IPS-NIHi11 (cell line): Measurements from ENCODE around the gene CCDC91.

ENCODE experiments used
- DNase-seq: peaks from one replicate; pipeline ENCODE4 v3.0.0; 2012; ENCODE audit warnings: mixed read lengths, low spot score

Gene CCDC91, protein sequence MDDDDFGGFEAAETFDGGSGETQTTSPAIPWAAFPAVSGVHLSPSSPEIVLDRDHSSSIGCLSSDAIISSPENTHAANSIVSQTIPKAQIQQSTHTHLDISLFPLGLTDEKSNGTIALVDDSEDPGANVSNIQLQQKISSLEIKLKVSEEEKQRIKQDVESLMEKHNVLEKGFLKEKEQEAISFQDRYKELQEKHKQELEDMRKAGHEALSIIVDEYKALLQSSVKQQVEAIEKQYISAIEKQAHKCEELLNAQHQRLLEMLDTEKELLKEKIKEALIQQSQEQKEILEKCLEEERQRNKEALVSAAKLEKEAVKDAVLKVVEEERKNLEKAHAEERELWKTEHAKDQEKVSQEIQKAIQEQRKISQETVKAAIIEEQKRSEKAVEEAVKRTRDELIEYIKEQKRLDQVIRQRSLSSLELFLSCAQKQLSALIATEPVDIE

DNA sequence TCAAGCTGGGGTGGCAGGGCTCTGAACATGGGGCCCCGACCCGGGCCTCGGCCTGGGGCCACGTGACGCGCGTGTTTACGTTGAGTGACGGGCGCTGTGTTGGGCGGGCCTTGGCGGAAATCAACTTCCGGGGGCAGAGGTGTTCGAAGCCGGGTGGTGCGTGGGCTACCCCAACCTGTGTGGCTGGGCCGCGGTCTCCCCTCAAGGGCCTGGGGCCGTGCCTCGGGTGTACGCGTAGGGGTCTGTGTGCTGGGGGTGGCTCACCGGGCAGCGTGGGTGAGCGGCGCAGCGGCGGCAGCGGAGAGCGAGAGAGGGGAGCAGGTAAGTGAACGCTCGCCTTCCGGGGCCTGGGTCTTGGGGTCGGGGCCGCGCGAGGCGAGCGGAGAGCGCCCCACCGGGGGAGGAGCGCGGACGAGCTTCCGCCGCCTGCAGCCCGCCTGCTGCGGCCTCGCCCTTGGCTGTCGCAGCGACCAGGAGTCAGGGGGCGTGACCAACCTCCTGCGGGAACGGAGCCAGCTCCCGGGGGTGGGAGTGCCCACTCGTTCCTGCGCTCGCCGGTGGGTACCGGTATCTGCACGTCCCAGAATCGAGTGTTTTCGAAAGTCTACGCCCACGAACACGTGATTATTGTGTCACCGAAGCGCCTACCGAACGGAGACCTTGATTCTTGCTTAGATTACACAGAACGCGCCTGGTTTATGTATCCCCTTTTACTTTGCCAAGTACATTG lies at the start of gene CCDC91:
Gene CCDC91, plus strand, starts transcription at position 136 of the 730 bp plus-strand sequence. CDS start 66,760 bp downstream, outside the sequence.
- peak; percentile 86 for DNase-seq

DNA sequence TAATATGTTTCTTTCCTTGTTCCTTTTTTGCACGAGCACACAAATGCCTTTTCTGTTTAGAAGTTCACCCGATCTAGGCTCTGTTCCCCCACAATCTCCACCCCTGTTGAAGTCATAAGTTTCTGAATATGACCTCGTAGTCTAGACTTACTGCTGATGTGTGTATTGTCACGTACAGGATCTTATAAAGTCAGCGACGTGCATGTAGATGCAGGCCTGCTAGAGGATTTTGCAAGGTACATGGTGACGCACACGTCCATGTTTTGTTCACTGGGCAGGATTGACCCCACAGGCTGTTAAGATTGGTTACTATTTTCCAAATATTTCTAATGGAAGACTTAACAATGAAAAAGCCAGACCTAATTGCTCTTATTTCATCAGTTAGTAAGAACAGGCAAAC lies 46.2 kb upstream of the CCDC91 start:
- DNase-seq: no peak

DNA sequence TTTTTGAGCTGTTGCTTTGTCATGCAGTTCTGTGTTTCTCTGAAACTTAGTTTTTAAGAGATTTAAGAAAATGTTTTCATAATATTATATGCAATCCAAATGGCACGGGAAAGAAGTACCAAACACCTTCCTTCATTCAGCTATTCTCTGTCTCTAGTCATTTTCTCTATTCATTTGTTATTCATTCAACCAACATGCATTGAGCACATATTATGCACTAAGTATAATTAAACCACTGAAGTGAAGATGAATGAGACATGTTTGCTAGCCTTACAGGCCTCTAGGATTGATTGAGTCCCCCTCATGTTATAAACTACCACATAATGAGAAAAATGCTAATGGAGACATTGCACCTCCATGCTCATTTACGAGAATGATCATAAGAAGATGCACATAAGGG lies 45.7 kb upstream of the CCDC91 start:
- no peak for DNase-seq

DNA sequence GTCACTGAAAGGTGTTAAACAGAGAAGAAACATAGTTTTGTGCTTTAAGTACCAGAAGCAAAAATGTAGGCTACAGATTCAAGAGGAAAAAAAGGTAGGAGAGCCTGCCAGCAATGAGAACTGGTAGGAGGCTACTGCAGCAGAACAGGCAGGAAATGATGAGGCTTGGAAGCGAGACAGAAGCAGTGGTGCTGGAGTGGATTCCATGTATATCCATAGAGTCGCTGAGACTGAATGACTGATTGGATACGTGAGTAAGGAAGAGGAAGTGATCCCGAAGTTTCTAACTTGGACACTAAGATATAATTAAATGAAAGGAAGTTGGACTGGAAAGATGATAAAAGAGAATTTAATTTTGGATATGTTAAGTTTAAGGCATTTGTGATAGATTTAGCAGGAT lies 45.0 kb upstream of the CCDC91 start:
- no peak for DNase-seq

DNA sequence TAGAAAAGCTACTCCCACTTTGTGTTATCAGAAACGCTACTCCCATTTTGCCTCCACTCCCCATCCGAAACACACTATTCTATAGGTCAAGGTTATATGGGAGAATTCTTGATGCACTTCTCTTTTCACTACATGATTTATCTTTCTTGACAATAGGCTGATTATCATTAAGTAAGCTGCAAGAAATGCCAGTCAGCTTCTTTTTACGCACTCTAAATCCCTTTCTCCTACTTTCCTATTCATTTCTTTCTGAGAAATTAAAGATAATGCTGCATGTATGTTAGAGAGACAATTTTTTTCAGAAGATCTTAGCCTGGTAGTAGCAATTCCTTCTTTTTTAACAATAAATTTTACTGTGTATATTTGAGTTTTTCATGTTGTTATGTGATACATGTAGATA lies 41.0 kb upstream of the CCDC91 start:
- no peak for DNase-seq

DNA sequence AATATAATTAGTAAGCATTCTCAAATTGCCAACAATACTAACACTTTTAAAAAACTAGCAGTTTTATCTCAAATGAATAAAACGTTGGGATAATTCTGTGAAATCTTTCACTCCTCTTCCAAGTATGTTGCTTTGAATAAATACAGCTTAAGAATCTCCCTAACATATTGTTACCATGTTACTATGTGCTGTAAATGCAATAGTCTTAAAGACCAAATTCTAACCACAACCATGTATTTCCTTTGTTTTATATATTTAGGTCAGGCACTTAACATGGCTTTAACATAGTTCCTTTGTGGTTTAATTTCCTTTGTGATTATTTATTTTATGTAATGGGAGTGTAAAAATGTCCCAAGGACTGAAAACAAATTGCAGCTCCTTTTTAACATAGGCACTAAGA lies 33.9 kb upstream of the CCDC91 start:
- DNase-seq: no peak

DNA sequence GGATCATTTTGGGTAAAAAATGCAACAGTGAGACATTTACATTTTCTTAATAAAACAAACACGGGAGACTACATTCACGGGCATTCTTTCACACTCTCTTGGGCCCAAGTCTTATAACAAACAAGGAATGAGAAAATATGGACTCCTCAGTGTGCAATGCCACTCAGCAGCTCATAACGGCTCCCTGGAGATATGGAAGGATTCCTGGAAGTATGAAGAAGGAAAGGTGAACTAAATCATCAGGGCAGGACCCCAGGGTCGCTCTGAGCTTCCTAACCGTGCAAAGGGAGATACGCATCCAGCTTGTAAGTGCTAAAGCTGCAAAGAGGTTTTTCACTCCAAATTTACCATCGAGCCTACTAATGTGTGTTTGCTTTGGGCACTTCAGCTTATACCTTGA lies 33.5 kb upstream of the CCDC91 start:
- DNase-seq: no peak

DNA sequence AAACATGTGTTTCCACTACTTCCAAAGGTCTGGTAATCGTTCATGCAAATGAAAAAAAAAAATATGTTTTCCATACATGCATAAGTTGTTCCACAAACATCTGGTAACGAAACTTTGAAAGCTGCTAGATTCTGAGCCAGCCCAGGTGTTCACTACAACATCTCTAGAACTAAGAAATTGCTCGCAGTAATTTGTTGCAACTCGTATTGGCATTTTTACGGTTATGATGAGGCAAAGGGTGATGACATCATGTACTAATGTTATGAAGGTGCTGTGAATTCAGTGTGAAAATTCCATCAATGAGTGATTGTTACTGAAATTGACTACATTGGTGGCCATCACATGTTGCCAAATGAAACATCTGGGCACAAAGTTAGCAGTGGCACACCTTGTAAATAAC lies 31.9 kb upstream of the CCDC91 start:
- DNase-seq: no peak

DNA sequence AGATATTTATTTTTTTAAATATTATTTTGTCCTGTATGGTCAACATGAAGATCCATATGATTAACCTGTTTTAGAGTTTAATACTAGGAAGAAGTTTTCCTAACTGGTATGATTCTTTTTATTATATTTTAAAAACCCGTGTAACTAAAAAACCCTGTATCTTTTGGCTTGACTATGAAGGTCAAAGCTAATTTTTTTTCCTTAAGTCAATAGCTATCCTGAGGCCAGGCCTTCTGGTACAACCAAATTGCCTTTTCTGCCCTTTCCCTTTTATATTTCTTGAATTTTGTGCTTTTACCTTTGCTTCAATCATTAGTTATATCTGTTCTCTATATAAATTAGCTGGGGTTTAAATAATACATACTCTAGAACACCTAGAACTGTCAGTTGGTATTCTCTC lies 30.6 kb upstream of the CCDC91 start:
- no peak for DNase-seq

DNA sequence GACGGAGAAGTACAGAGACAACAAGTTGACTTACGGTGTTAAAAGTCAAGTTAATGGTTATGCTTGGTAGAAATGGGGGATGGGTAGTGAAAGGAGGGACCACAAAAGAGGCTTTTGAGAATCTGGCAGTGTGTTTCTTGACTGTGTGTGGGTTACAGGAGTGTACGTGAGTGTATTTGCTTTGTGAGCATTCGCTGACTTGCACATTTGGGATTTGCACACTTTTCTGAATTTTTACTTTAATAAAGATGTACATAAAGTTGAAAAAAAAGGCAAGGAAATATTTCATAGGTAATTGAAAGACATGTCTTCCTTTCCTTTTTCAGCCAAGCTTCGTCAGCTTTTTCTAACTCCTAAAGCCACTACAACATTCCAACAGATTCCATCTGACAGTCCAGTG lies 28.6 kb upstream of the CCDC91 start:
- DNase-seq: no peak

DNA sequence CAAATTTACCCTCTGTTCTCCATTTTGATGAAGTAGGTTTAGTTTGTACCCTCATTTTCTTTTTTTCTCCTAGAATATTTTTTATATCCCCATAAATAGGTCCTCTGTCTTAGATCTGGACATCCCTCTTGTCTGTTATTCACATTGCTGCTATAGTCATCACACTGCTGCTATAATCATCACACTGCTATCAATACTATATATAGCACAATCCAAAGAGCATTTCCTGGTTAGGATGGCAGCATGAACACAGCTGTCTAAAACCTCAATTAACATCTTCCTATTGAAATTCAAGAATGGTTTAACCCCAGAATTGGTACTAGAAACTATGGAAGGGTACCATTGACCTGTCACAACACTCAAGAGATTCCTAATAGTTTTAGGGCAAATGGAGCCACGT lies 27.6 kb upstream of the CCDC91 start:
- no peak for DNase-seq

DNA sequence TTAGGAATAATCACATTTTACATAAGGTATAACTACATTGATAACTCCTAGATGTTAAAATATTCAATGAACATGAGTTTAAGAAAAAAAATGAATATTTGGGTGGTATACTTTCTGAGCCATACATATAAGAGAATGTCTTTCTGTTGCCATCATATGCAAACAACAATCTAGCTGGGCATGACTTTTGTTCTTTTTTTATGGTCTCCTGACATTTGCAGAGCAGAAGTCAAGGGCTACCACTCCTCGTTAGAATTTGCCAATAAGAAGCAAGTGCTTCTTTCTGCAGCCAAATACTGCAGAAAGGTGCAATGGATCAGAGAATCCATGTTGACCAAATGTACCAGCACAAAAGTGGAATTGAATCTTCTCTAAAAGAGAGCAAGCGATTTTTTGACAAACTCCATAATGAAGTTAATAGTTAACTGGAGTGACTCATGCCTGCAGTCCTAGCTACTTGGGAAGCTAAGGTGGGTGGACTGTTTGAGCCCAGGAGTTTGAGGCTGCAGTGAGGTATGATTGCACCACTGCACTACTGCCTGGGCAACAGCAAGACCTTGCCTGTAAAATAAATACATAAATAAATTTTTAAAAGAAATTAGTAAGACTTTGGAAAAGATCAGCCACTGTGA lies 25.5 kb upstream of the CCDC91 start:
- DNase-seq: no peak

DNA sequence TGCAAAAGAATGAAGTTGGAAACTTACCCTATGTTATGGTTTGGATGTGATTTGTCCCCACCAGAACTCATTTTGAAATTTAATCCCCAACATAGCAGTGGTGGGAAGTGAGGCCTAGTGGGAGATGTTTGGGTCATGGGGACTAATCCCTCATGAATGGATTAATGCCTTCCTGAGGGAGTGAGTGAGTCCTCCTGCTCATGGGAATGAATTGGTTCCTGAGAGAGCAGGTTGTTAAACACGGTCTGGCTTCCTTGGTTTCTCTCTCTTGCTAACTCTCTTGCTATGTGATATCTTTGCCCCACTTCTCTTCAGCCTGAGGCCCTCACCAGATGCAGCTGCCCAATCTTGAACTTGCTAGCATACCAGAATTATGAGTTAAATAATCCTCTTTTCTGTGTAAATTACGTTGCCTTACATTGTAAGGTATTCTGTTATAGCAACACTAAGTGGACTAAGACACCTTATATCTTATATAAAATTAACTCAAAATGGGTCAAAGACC lies 22.2 kb upstream of the CCDC91 start:
- DNase-seq: no peak

DNA sequence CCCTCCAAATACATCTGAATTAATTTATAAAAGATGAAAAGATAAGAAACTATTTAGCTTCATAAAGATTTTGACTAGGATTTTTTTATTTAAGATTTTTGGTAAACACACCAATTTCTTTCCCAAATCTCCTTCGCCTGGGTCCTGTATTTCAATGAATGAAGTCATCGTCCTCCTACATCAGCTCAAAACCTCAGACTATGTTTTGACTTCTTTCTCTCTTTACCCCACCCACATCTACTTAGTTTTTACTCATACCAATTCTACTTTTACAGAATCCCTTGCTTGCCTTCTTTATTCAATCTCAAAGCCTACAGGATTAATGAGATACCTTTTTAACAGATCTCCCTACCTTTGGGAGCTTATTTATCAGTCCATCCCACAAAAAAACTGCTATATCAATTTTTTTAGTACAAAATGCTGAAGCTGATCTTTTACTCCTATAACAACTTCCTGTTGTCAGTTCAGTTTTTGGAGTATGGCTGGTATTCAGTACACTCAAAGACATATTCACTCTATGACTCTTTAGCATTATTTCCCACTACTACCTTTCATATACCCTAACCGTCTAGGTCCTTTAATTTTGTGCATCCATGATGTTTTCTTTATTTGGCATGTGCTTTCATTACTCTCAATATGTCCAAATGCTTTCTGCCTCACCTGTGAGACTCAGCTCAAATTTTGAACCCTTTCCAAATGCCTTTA lies 18.7 kb upstream of the CCDC91 start:
- DNase-seq: no peak

DNA sequence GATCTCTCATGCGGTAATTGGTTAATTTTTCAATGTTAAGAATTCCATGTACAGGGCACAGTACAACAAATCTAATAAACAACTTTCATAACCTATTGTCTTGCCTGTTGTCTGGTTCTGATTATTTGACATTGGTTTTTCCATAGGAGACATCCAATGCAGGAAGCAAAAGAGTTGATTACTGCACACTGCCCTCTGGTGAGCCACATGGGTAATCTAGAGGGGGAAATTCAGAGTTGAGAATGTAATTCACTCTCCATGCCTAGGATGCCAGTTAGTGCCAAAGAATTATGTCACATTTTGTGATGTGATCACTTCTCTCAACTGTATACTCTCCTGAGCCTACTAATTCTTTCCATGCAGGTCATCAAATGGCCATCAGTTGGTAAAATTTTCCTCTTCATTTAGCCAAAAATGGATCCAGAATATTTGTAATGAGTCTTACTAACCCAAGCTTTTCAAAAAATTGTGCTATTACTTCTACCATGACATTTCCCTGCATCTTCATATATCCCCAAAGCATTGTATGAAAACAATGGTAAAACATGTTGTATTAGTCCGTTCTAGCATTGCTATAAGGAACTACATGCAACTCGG lies 17.7 kb upstream of the CCDC91 start:
- DNase-seq: peak; percentile 58

DNA sequence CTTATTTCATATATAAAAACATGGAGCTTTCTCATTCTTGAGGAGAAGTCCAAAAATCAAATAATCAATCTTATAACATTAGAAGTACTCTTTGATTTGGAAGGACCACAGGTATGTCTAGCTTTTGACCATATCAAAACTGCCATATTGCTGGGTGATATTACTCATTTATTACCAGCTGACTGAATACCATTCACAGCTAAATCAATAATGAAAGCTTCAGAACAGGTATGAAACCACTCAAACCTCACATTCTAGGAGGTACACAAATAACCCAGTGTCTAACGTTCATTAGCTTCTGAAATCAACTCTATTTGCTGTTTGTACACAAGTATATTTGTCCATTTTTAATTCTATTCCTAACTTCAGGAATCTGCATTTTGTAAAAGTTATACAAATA lies 16.8 kb upstream of the CCDC91 start:
- no peak for DNase-seq

DNA sequence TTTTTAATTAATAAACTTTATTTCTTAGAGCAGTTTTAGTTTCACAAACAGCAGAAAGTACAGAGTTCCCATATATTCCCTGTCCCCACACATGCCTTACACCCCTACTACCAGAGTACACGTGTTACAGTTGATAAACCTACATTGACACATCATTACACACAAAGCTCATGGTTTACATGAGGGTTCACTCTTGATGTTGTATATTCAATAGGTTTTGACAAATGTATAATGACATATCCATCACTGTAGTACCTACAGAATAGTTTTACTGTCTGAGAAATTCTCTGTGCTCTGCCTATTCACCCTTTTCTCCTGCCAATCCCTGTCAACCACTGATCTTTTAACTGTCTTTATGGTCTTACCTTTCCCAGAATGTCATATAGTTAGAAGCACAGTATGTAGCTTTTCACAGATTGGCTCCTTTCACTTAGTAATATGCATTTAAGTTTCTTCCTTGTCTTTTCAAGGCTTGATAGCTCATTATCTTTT lies 15.1 kb upstream of the CCDC91 start:
- DNase-seq: no peak

DNA sequence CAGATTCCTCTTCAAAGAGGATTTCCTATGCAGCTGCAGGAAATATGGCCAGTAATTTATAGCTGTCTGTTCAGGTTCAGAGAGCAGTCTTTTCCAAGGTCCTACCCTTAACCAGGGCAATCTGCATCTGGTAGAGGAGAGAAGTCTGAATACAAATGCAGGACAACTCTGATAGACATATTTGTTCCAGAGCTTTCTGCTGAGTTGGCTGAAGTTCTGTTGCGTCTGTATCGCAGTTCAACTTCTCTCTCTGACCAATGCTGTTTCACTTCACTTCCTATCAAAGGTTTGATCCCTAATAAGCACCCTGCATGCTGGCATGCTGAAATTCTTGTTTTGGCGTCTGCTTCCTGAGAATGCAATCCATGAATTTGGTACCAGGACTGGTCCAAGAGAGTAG lies 14.0 kb upstream of the CCDC91 start:
- DNase-seq: no peak

DNA sequence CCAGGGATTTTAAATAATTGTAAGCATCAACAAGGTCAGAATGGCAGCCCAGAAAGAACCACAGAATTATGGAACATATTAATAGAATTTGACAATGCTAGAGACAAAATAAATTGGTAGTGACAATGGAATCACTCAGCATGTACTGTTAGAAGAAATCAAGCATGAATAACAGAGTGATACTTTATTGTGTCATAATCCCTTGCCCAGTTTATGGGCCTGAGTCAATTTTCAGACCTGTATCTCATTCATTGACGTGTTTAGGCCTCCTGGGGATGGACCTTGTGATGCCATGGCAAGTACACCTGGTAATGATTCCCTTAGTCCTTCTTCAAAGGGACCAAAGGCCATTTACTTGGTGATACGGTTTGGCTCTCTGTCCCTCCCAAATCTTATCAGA lies 12.8 kb upstream of the CCDC91 start:
- no peak for DNase-seq

DNA sequence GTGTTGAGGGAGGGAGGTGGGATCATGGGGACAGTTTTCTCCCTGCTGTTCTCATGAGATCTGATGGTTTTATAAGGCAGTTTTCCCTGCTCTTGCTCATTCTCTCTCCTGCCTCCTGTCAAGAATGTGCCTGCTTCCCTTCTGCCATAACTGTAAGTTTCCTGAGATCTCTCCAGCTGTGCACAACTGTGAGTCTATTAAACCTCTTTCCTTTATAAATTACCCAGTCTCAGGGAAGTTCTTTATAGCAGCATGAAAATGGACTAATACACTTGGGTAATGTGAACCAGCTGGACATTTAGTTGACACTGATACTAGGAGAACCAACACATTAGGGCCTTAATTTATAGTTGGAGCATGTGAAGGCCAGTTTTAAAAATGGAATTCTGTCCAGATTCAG lies 12.4 kb upstream of the CCDC91 start:
- DNase-seq: no peak

DNA sequence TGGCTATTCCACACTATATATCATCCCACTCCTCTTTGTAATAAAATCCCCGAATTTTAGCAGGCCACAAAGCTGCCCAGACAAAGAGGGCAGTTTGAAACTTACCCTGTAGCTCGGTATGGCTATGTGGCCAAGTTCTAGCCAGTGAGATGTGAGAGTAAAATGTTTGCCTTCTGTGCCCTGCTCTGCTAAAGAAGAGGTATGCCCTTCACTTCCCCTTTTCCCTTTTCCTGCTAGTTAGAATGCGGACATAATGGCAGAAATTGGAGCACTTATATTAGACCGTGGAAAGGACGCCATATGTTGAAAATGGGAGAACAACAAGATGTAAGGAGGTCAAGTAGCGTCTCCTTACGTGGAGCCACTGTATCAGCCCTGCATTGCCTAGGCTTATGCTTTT lies 11.5 kb upstream of the CCDC91 start:
- no peak for DNase-seq

DNA sequence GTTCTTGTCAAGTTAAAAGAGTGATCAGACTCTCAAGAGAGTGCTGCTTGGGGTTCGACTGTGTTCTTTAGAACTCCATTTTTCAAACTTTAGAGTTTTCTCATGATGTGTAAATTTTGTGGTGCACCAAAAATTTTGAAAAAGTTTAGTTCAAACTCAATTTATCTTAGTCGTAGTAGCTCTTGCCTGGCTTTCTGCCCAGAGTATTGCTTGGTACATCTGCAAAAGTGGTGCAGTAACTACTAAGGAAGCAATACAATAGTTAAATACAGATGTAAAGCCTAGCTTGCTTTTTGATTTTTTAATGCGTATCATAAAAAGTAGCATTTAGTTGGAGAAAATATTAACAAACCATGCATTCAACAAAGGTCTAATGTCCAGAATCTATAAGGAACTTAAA lies 9.5 kb upstream of the CCDC91 start:
- no peak for DNase-seq
